Liver (tissue), 9 donors: ENCODE data around the gene JAKMIP1. TPM values are rescaled to one million over a fixed set of nuclear protein-coding genes. Genes with fewer than 3 reads are reported as not detected.

Experiments
- DNase-seq: peaks from one replicate; pipeline ENCODE4 v3.0.0-alpha.2; 2017; ENCODE audit warnings: low spot score
- H3K27ac ChIP-seq, 2 donors: one replicate each; pipeline ENCODE4 v1.7.0; 2013; ENCODE audit warnings: inconsistent platforms in 2 of 2, low read length in 2 of 2, control low read depth in 1 of 2, low read depth in 1 of 2, mild to moderate bottlenecking in 1 of 2
- H3K27me3 ChIP-seq, 4 donors: one replicate each; pipeline versions ENCODE4 v1.6.1 to v1.7.0; 2013; ENCODE audit warnings: low read length in 3 of 4, inconsistent platforms in 1 of 4, mild to moderate bottlenecking in 1 of 4, moderate library complexity in 1 of 4; ENCODE audit not compliant: control insufficient read depth in 4 of 4, insufficient read depth in 4 of 4
- H3K36me3 ChIP-seq, 4 donors: one replicate each; pipeline versions ENCODE4 v1.6.1 to v1.7.0; 2013; ENCODE audit warnings: low read length in 3 of 4, mild to moderate bottlenecking in 3 of 4, low read depth in 1 of 4, moderate library complexity in 1 of 4; ENCODE audit not compliant: control insufficient read depth in 4 of 4, insufficient read depth in 3 of 4
- H3K4me1 ChIP-seq, 4 donors: one replicate each; pipeline versions ENCODE4 v1.6.1 to v1.7.0; 2013; ENCODE audit warnings: low read length in 3 of 4, mild to moderate bottlenecking in 3 of 4, moderate library complexity in 1 of 4; ENCODE audit not compliant: control insufficient read depth in 4 of 4, insufficient read depth in 4 of 4
- H3K4me3 ChIP-seq, 3 donors: one replicate each; pipeline versions ENCODE4 v1.6.1 to v1.7.0; 2013; ENCODE audit warnings: low read length in 3 of 3, control low read depth in 1 of 3, low read depth in 1 of 3, mild to moderate bottlenecking in 1 of 3
- H3K9ac ChIP-seq, 2 donors: one replicate each; pipeline ENCODE4 v1.7.0; 2013; ENCODE audit warnings: low read length in 2 of 2, mild to moderate bottlenecking in 2 of 2, moderate library complexity in 2 of 2, control low read depth in 1 of 2, low read depth in 1 of 2
- H3K9me3 ChIP-seq, 4 donors: one replicate each; pipeline versions ENCODE4 v1.6.1 to v1.7.0; 2013; ENCODE audit warnings: low read length in 3 of 4; ENCODE audit not compliant: control insufficient read depth in 4 of 4
- ATF3 ChIP-seq: IDR thresholded peaks from 2 replicates; pipeline ENCODE4 v1.6.1; 2016; ENCODE audit warnings: antibody characterized with exemption
- CTCF ChIP-seq: fragments of 150-350 bp; IDR thresholded peaks from 2 replicates; pipeline ENCODE4 v1.5.1; 2017; ENCODE audit warnings: improper control_type of control experiment, low read depth, low read length; ENCODE audit not compliant: missing input control
- EGR1 ChIP-seq, 2 donors: IDR thresholded peaks; 2 replicates each; pipeline ENCODE4 v1.6.1; 2016 to 2018; ENCODE audit warnings: antibody characterized with exemption in 2 of 2, low read depth in 2 of 2
- FOXA1 ChIP-seq: IDR thresholded peaks from 2 replicates; pipeline ENCODE4 v1.6.1; 2016; ENCODE audit warnings: antibody characterized with exemption
- FOXA2 ChIP-seq: IDR thresholded peaks from 2 replicates; pipeline ENCODE4 v1.6.1; 2016; ENCODE audit warnings: antibody characterized with exemption
- GABPA ChIP-seq, 2 donors: IDR thresholded peaks in 1 of 2; conservative IDR thresholded peaks in 1 of 2; 2 replicates each; pipeline ENCODE4 v1.6.1; 2016; ENCODE audit warnings: antibody characterized with exemption in 2 of 2, mild to moderate bottlenecking in 1 of 2, moderate library complexity in 1 of 2
- HNF4A ChIP-seq, 2 donors: conservative IDR thresholded peaks; 2 replicates each; pipeline ENCODE4 v1.6.1; 2016; ENCODE audit warnings: antibody characterized with exemption in 2 of 2, mild to moderate bottlenecking in 2 of 2
- HNF4G ChIP-seq: IDR thresholded peaks from 2 replicates; pipeline ENCODE4 v1.6.1; 2016; ENCODE audit warnings: antibody characterized with exemption
- JUND ChIP-seq, 2 donors: IDR thresholded peaks; 2 replicates each; pipeline ENCODE4 v1.6.1; 2016; ENCODE audit warnings: antibody characterized with exemption in 2 of 2
- MAX ChIP-seq: IDR thresholded peaks from 2 replicates; pipeline ENCODE4 v1.6.1; 2016; ENCODE audit warnings: antibody characterized with exemption
- NR2F2 ChIP-seq: IDR thresholded peaks from 2 replicates; pipeline ENCODE4 v1.6.1; 2016; ENCODE audit warnings: antibody characterized with exemption
- RAD21 ChIP-seq, 2 donors: IDR thresholded peaks; 2 replicates each; pipeline ENCODE4 v1.6.1; 2016; ENCODE audit warnings: antibody characterized with exemption in 2 of 2, mild to moderate bottlenecking in 2 of 2
- REST ChIP-seq: IDR thresholded peaks from 2 replicates; pipeline ENCODE4 v1.6.1; 2016; ENCODE audit warnings: antibody characterized with exemption, mild to moderate bottlenecking
- RXRA ChIP-seq, 2 donors: IDR thresholded peaks; 2 replicates each; pipeline ENCODE4 v1.6.1; 2017 to 2018; ENCODE audit warnings: antibody characterized with exemption in 2 of 2, mild to moderate bottlenecking in 1 of 2
- SP1 ChIP-seq: IDR thresholded peaks from 2 replicates; pipeline ENCODE4 v1.6.1; 2018; ENCODE audit warnings: antibody characterized with exemption, mild to moderate bottlenecking
- TAF1 ChIP-seq: conservative IDR thresholded peaks from 2 replicates; pipeline ENCODE4 v1.6.1; 2016; ENCODE audit warnings: antibody characterized with exemption, mild to moderate bottlenecking
- YY1 ChIP-seq: IDR thresholded peaks from 2 replicates; pipeline ENCODE4 v1.6.1; 2016; ENCODE audit warnings: antibody characterized with exemption, mild to moderate bottlenecking
- ZBTB33 ChIP-seq: IDR thresholded peaks from 2 replicates; pipeline ENCODE4 v1.6.1; 2016; ENCODE audit warnings: antibody characterized with exemption
- WGBS: extraction: QIAGEN DNeasy Blood & Tissue Kit; methylation state at CpG from one replicate; pipeline ENCODE4 v1.1.7; 2013; 5-methylcytosine and 5-hydroxymethylcytosine counted together
- polyA plus RNA-seq, 2 donors: library from polyadenylated mRNA; stranded (reverse) in 1 of 2; unstranded in 1 of 2; fragments of 200-250 nt in 1 of 2; fragments of >200 nt in 1 of 2; fragmentation: Nextera tagmentation in 1 of 2; extraction: Ambion mirVana in 1 of 2; gene quantifications; one replicate each; pipeline versions ENCODE4 v1.2.1 to v1.2.3, GENCODE V29; 2013 to 2015
- total RNA-seq, 2 donors: library from RNA; depleted of rRNA; stranded (reverse); fragments of >200 nt; gene quantifications; one replicate each; pipeline ENCODE4 v1.2.3, GENCODE V29; 2014
- donor health status: healthy.
- donor health status: healthy.
- donor health status: healthy.
- donor health status: healthy.
- donor health status: healthy.

JAKMIP1 gene
- total and polyA plus RNA-seq, 4 donors = 0.08 to 0.50 TPM; not detected in 2

GRCh38 chr4:6205567-6205931 lies 5.2 kb upstream of the JAKMIP1 start:
- Histone ChIP-seq H3K36me3 (no peaks in the 10 kb centered on the region), H3K27ac (no peak overlapping the region), H3K4me1 (peaks cover 0 to 1% (median 0%) of the 10 kb centered on the region in 4 donors), H3K9me3 (peaks cover 0 to 4% (median 3%) of the 10 kb centered on the region in 4 donors), H3K27me3 (peaks cover 0 to 16% (median 2%) of the 10 kb centered on the region in 4 donors), H3K9ac (no peak overlapping the region), H3K4me3 (no peak overlapping the region)
- WGBS = 73% methylated on average over 4 of the region's 4 CpGs
- TF ChIP-seq HNF4A (conservative IDR thresholded peaks at IDR 0.05) (no peak), REST (no peak), FOXA1 (no peak), MAX (no peak), YY1 (no peak), CTCF (no peak), ATF3 (no peak), FOXA2 (no peak), TAF1 (no peak), RAD21 (IDR thresholded peaks at IDR 0.05) (no peak), SP1 (no peak), HNF4G (no peak), JUND (IDR thresholded peaks at IDR 0.05) (no peak), ZBTB33 (no peak), GABPA (IDR thresholded peaks at IDR 0.05 in 1 of 2, conservative IDR thresholded peaks at IDR 0.05 in 1 of 2) (no peak)
- no peak for DNase-seq

GRCh38 chr4:6204871-6205566 lies 4.7 kb upstream of the JAKMIP1 start:
- H3K9ac ChIP-seq = no peak overlapping the region
- H3K36me3 ChIP-seq = no peaks in the 10 kb centered on the region
- peaks cover 2 to 5% (median 3%) of the 10 kb centered on the region in 4 donors for H3K4me1 ChIP-seq
- H3K27ac ChIP-seq = no peak overlapping the region
- peaks cover 0 to 4% (median 3%) of the 10 kb centered on the region in 4 donors for H3K9me3 ChIP-seq
- no peak overlapping the region for H3K4me3 ChIP-seq
- no peak for DNase-seq
- 64% methylated on average over 8 of the region's 8 CpGs for WGBS
- TF ChIP-seq RXRA (IDR thresholded peaks at IDR 0.05) = no peak
- TF ChIP-seq ZBTB33 = no peak
- no peak for TF ChIP-seq EGR1 (IDR thresholded peaks at IDR 0.05; ENCODE audit: low read depth in 2 of 2)
- no peak for TF ChIP-seq FOXA1
- no peak for TF ChIP-seq RAD21 (IDR thresholded peaks at IDR 0.05)
- TF ChIP-seq YY1 = no peak
- no peak for TF ChIP-seq MAX
- no peak for TF ChIP-seq FOXA2
- no peak for TF ChIP-seq JUND (IDR thresholded peaks at IDR 0.05)
- no peak for TF ChIP-seq GABPA (IDR thresholded peaks at IDR 0.05 in 1 of 2, conservative IDR thresholded peaks at IDR 0.05 in 1 of 2)
- no peak for TF ChIP-seq CTCF
- no peak for TF ChIP-seq NR2F2
- TF ChIP-seq HNF4G = no peak
- TF ChIP-seq TAF1 = no peak
- peaks cover 0 to 16% (median 5%) of the 10 kb centered on the region in 4 donors for H3K27me3 ChIP-seq
